Smooth muscle cell (in vitro differentiated cells): ENCODE data around the gene DLG1. TPM values are rescaled to one million over a fixed set of nuclear protein-coding genes. Genes with fewer than 3 reads are reported as not detected.

Source experiments
- DNase-seq: peaks from one replicate; lab custom pipeline; 2025; ENCODE audit not compliant: unreplicated experiment; lab: John Stamatoyannopoulos, UW
- H2AFZ ChIP-seq: fragments of 200-600 bp; sonication (generic); 2 replicates; pipeline ENCODE4 v1.6.0; 2016; ENCODE audit warnings: antibody characterized with exemption, low read depth, mild to moderate bottlenecking
- H3F3A ChIP-seq: fragments of 200-600 bp; sonication (generic); 2 replicates; pipeline ENCODE4 v1.6.0; 2017; ENCODE audit warnings: antibody characterized with exemption, low read depth
- H3K27ac ChIP-seq: fragments of 200-600 bp; sonication (generic); 2 replicates; pipeline ENCODE4 v1.5.1; 2016; ENCODE audit warnings: low read depth, mild to moderate bottlenecking
- H3K27me3 ChIP-seq: fragments of 200-600 bp; sonication (generic); 2 replicates; pipeline ENCODE4 v1.6.1; 2016; ENCODE audit warnings: low read depth, mild to moderate bottlenecking
- H3K36me3 ChIP-seq: fragments of 200-600 bp; sonication (generic); 2 replicates; pipeline ENCODE4 v1.5.1; 2016; ENCODE audit warnings: low read depth
- H3K4me1 ChIP-seq: fragments of 200-600 bp; sonication (generic); 2 replicates; pipeline ENCODE4 v1.5.1; 2016; ENCODE audit warnings: low read depth
- H3K4me2 ChIP-seq: fragments of 200-600 bp; sonication (generic); 2 replicates; pipeline ENCODE4 v1.6.0; 2016; ENCODE audit warnings: mild to moderate bottlenecking
- H3K4me3 ChIP-seq: fragments of 200-600 bp; sonication (generic); 2 replicates; pipeline ENCODE4 v1.5.1; 2016; ENCODE audit warnings: mild to moderate bottlenecking
- H3K79me2 ChIP-seq: fragments of 200-600 bp; sonication (generic); 2 replicates; pipeline ENCODE4 v1.6.0; 2016; ENCODE audit warnings: low read depth, mild to moderate bottlenecking
- H3K9ac ChIP-seq: fragments of 200-600 bp; sonication (generic); 2 replicates; pipeline ENCODE4 v1.6.0; 2016; ENCODE audit warnings: low read depth
- H3K9me3 ChIP-seq: fragments of 200-600 bp; sonication (generic); replicated peaks from 2 replicates; pipeline ENCODE4 v1.5.1; 2016; ENCODE audit warnings: low read depth
- H4K20me1 ChIP-seq: fragments of 200-600 bp; sonication (generic); 2 replicates; pipeline ENCODE4 v1.6.0; 2016; ENCODE audit warnings: low read depth
- CTCF ChIP-seq: fragments of 200-600 bp; sonication (generic); IDR thresholded peaks from 2 replicates; pipeline ENCODE4 v1.5.1; 2017; ENCODE audit warnings: borderline replicate concordance, mild to moderate bottlenecking, antibody characterized with exemption; ENCODE audit not compliant: insufficient read depth, poor library complexity, severe bottlenecking
- WGBS: methylation state at CpG from one replicate; pipeline ENCODE4 v1.1.7; 2016; ENCODE audit warnings: low lambda C conversion rate; 5-methylcytosine and 5-hydroxymethylcytosine counted together
- polyA plus RNA-seq: library from polyadenylated mRNA; unstranded; fragments of >200 nt; fragmentation: Nextera tagmentation; extraction: Ambion mirVana; gene quantifications from 2 replicates; pipeline ENCODE4 v1.2.1, GENCODE V29; 2016
- total RNA-seq: library from RNA; depleted of rRNA; stranded (reverse); fragments of >200 nt; gene quantifications from 2 replicates; pipeline ENCODE4 v1.2.3, GENCODE V29; 2014

Gene DLG1
- total and polyA plus RNA-seq, 2 experiments from 2014 or later: 23.5 to 69.0 TPM

DNA sequence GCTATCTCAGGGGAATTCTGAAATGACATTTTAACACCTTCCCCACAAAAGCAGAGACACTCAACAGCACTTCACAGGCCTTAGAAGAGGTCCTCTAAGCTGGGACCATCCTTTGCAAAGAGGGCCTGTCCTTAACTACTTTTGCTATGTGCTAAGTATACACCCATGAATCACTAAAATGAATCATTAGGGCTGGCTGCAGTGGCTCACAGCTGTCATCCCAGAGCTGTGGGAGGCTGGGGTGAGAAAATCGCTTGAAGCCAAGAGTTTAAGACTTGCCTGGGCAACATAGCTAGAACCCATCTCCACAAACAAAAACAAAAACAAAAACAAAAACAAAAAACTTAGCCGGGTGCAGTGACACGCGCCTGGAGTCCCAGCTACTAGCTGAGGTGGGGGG, 214.9 kb downstream of the DLG1 start:
- Histone ChIP-seq H3K27ac (peak overlapping the region; percentile 20), H3K9ac (no peak overlapping the region), H4K20me1 (peaks cover 6% of the 10 kb centered on the region), H3K79me2 (peaks cover 3% of the 10 kb centered on the region), H3K36me3 (no peaks in the 10 kb centered on the region), H3F3A (peaks cover 7% of the 10 kb centered on the region), H2AFZ (no peak overlapping the region), H3K4me1 (no peaks in the 10 kb centered on the region), H3K27me3 (no peaks in the 10 kb centered on the region), H3K4me3 (no peak overlapping the region), H3K9me3 (no peaks in the 10 kb centered on the region), H3K4me2 (peak overlapping the region; percentile 53)
- no peak for TF ChIP-seq CTCF
- no peak for DNase-seq
- 45% methylated on average over 4 of the region's 4 CpGs for WGBS

DNA sequence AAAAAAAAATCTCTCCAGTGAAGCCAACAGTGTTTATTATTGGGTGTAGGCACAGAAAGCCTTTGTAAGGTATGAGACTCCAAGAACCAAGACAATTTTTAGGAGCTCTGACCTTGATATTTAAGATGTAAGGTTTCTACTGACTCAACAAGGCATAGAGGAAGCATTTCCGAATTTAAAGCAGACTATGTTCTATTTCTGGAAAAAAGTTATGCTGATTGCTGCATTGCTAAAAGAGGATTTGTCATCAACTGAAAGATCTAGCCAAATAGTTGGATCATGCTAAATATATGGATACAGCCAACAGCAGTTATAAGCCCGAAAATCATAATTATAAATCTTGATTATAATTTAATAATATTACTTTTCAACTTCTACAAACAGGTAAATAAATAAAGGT, 215.5 kb downstream of the DLG1 start:
- Histone ChIP-seq H3K4me3 (no peak overlapping the region), H3F3A (peaks cover 7% of the 10 kb centered on the region), H3K27ac (peak overlapping the region; percentile 24), H3K9me3 (no peaks in the 10 kb centered on the region), H3K27me3 (no peaks in the 10 kb centered on the region), H3K36me3 (no peaks in the 10 kb centered on the region), H4K20me1 (peaks cover 6% of the 10 kb centered on the region), H3K9ac (no peak overlapping the region), H2AFZ (no peak overlapping the region), H3K4me2 (no peak overlapping the region), H3K79me2 (peaks cover 3% of the 10 kb centered on the region), H3K4me1 (no peaks in the 10 kb centered on the region)
- no peak for TF ChIP-seq CTCF
- no peak for DNase-seq
- WGBS: 97% methylated on average over 2 of the region's 2 CpGs

DNA sequence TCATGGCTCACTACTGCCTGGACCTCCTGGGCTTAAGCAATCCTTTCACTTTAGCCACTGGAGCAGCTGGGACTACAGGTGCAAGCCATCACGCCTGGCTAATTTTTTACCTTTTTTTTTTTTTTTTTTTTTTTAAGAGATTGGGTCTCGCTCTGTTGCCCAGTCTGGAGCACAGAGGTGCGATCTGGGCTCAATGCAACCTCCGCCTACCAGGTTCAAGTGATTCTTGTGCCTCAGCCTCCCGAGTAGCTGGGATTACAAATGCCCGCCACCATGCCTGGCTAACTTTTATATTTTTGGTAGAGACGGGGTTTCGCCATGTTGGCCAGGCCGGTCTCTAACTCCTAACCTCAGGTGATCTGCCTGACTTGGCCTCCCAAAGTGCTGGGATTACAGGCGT, 218.1 kb downstream of the DLG1 start:
- Histone ChIP-seq H3K36me3 (no peaks in the 10 kb centered on the region), H3K4me2 (no peak overlapping the region), H3K4me3 (no peak overlapping the region)

More for the DNA sequence above, 218.1 kb downstream of the DLG1 start:
- no peak overlapping the region for H3K27ac ChIP-seq
- H3F3A ChIP-seq: peaks cover 7% of the 10 kb centered on the region
- WGBS: 97% methylated on average over 10 of the region's 10 CpGs
- no peak for TF ChIP-seq CTCF
- DNase-seq: no peak
- no peaks in the 10 kb centered on the region for H3K9me3 ChIP-seq
- H3K9ac ChIP-seq: no peak overlapping the region
- no peaks in the 10 kb centered on the region for H3K4me1 ChIP-seq
- H4K20me1 ChIP-seq: no peaks in the 10 kb centered on the region
- no peaks in the 10 kb centered on the region for H3K27me3 ChIP-seq
- H3K79me2 ChIP-seq: peaks cover 3% of the 10 kb centered on the region
- H2AFZ ChIP-seq: no peak overlapping the region
